HepG2 (cell line): ENCODE measurements around the gene RPL31. TPM values are rescaled to one million over a fixed set of nuclear protein-coding genes. Genes with fewer than 3 reads are reported as not detected.

Source experiments
- CHD4 ChIP-seq: fragments of 200-600 bp; sonication (generic); IDR thresholded peaks from 2 replicates; pipeline ENCODE4 v1.7.0; 2017; ENCODE audit warnings: mild to moderate bottlenecking, low read length, borderline replicate concordance
- TBX2 ChIP-seq: sonication (generic); formaldehyde crosslinking; IDR thresholded peaks from 2 replicates; pipeline ENCODE4 v1.5.0; 2020; ENCODE audit warnings: missing genetic modification reagents, mild to moderate bottlenecking, borderline replicate concordance
- TOPORS ChIP-seq: sonication (generic); formaldehyde crosslinking; IDR thresholded peaks from 2 replicates; pipeline ENCODE4 v1.8.0; 2023; ENCODE audit warnings: mild to moderate bottlenecking, missing genetic modification reagents
- XBP1 ChIP-seq: sonication (generic); formaldehyde crosslinking; IDR thresholded peaks from 2 replicates; pipeline ENCODE4 v1.5.0; 2020; ENCODE audit warnings: missing genetic modification reagents
- ZNF383 ChIP-seq: sonication (generic); formaldehyde crosslinking; IDR thresholded peaks from 2 replicates; pipeline ENCODE4 v1.4.0; 2020; ENCODE audit warnings: missing genetic modification reagents, mild to moderate bottlenecking, borderline replicate concordance
- ZNF44 ChIP-seq: sonication (generic); formaldehyde crosslinking; IDR thresholded peaks from 2 replicates; pipeline ENCODE4 v1.5.1; 2020; ENCODE audit warnings: mild to moderate bottlenecking, missing genetic modification reagents
- ZNF749 ChIP-seq: sonication (generic); formaldehyde crosslinking; IDR thresholded peaks from 2 replicates; pipeline ENCODE4 v1.8.0; 2022; ENCODE audit warnings: mild to moderate bottlenecking, missing genetic modification reagents, moderate library complexity, borderline replicate concordance
- ZNF879 ChIP-seq: sonication (generic); formaldehyde crosslinking; IDR thresholded peaks from 2 replicates; pipeline ENCODE4 v1.8.1; 2023; ENCODE audit warnings: missing genetic modification reagents
- ZSCAN20 ChIP-seq: sonication (generic); formaldehyde crosslinking; IDR thresholded peaks from 2 replicates; pipeline ENCODE4 v1.4.0; 2020; ENCODE audit warnings: missing genetic modification reagents, mild to moderate bottlenecking, borderline replicate concordance
- ZSCAN29 ChIP-seq: sonication (generic); formaldehyde crosslinking; conservative IDR thresholded peaks from 2 replicates; pipeline ENCODE4 v1.4.0; 2020; ENCODE audit warnings: mild to moderate bottlenecking, missing genetic modification reagents
- polyA plus RNA-seq, 8 experiments: library from polyadenylated mRNA; depleted of rRNA in 3 of 8; stranded (reverse) in 7 of 8; unstranded in 1 of 8; fragments of >200 nt; fragmentation: Illumina TruSeq in 4 of 8; extraction: Trizol in 4 of 8; gene quantifications; 2 replicates each; pipeline versions ENCODE4 v1.2.1 to v1.2.3, GENCODE V29; 2011 to 2016; ENCODE audit warnings: low read depth in 4 of 8, missing spikeins in 1 of 8, mixed read lengths in 1 of 8; ENCODE audit not compliant: insufficient read depth in 1 of 8
- total RNA-seq, 5 experiments: library from RNA; depleted of rRNA; stranded (reverse); fragments of >200 nt; fragmentation: Illumina TruSeq; extraction: Trizol; gene quantifications; 2 replicates each; pipeline ENCODE4 v1.2.3, GENCODE V29; 2016; ENCODE audit warnings: low read depth in 1 of 5
- TF ChIP-seq, protein P1 (sequence below): sonication (generic); formaldehyde crosslinking; IDR thresholded peaks from 2 replicates; pipeline ENCODE4 v1.4.0; 2020; ENCODE audit warnings: missing genetic modification reagents
- TF ChIP-seq, protein P2 (sequence below): sonication (generic); formaldehyde crosslinking; IDR thresholded peaks from 2 replicates; pipeline ENCODE4 v1.4.0; 2020; ENCODE audit warnings: missing genetic modification reagents; ENCODE audit errors: not compliant biosample characterization
- TF ChIP-seq, protein P3 (sequence below): sonication (generic); formaldehyde crosslinking; IDR thresholded peaks from 2 replicates; pipeline ENCODE4 v1.5.0; 2020; ENCODE audit warnings: mild to moderate bottlenecking, missing genetic modification reagents
- TF ChIP-seq, protein P4 (sequence below): IDR thresholded peaks from 2 replicates; pipeline ENCODE4 v1.6.1; 2016; ENCODE audit warnings: low read depth
- TF ChIP-seq, protein P5 (sequence below): sonication (generic); formaldehyde crosslinking; IDR thresholded peaks from 2 replicates; pipeline ENCODE4 v1.5.0; 2020; ENCODE audit warnings: missing genetic modification reagents
- TF ChIP-seq, protein P6 (sequence below): sonication (generic); formaldehyde crosslinking; IDR thresholded peaks from 2 replicates; pipeline ENCODE4 v1.8.1; 2023; ENCODE audit warnings: missing genetic modification reagents, inconsistent platforms, borderline replicate concordance

Gene RPL31
- total and polyA plus RNA-seq, 2 of the 13 experiments (the other 11 are each of a cell fraction or from before 2014, with no cell fraction given): 3,331 to 3,582 TPM

DNA sequence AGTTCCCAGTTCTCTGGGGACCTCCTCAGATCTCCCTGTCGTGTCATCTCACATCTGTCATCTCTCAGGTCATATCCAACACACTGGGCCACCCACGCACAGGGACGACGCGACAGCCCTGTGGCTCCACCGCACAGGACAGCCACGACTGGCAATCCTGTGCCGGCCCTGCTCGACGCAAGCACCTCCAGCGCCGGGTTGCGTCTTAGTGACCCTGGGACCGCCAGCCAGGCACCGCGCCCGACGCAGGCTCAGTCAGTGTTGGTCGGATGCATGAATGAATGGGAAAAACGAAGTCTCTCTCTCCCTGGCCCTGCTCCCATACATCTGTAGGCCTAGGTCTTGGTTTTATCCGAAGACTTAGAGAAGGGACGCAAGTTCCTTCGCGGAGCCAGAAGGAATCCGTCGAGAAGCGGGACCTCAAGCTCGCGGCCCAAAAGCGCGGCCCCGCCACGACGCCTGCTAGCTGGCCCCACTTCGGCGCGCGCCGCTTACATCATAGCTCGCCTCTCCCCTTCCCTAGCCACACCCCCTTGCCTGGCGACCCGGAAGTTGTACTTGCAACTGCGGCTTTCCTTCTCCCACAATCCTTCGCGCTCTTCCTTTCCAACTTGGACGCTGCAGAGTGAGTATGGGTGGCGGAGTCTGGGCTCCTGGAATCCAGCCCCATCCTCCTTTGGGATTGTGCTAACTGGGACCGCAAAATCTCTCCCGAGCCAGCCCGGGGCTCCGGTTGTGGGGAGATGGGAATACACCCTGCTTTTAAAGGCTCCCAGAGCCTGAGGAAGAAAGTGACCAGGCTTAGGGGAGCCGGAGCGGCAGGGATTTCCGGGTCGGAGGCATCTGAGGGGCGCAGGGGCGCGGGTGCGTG is at the start of gene RPL31 (continued):
- TF ChIP-seq, protein P1, sequence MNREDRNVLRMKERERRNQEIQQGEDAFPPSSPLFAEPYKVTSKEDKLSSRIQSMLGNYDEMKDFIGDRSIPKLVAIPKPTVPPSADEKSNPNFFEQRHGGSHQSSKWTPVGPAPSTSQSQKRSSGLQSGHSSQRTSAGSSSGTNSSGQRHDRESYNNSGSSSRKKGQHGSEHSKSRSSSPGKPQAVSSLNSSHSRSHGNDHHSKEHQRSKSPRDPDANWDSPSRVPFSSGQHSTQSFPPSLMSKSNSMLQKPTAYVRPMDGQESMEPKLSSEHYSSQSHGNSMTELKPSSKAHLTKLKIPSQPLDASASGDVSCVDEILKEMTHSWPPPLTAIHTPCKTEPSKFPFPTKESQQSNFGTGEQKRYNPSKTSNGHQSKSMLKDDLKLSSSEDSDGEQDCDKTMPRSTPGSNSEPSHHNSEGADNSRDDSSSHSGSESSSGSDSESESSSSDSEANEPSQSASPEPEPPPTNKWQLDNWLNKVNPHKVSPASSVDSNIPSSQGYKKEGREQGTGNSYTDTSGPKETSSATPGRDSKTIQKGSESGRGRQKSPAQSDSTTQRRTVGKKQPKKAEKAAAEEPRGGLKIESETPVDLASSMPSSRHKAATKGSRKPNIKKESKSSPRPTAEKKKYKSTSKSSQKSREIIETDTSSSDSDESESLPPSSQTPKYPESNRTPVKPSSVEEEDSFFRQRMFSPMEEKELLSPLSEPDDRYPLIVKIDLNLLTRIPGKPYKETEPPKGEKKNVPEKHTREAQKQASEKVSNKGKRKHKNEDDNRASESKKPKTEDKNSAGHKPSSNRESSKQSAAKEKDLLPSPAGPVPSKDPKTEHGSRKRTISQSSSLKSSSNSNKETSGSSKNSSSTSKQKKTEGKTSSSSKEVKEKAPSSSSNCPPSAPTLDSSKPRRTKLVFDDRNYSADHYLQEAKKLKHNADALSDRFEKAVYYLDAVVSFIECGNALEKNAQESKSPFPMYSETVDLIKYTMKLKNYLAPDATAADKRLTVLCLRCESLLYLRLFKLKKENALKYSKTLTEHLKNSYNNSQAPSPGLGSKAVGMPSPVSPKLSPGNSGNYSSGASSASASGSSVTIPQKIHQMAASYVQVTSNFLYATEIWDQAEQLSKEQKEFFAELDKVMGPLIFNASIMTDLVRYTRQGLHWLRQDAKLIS (CRISPR knock-in tag): peak; percentile 94
- TF ChIP-seq ZNF749 (peak; percentile 99), TOPORS (CRISPR knock-in tag) (peak; percentile 100), CHD4 (peak; percentile 57; the same call in 1 of the 2 replicates), XBP1 (CRISPR knock-in tag) (peak; percentile 95), ZNF383 (0 out of 2 replicates have a peak, but pooled peaks have one; percentile 19), TBX2 (CRISPR knock-in tag) (peak; percentile 99), ZSCAN20 (CRISPR knock-in tag) (peak; percentile 89; the same call in 1 of the 2 replicates), ZSCAN29 (CRISPR knock-in tag) (peak; percentile 90), ZNF879 (CRISPR knock-in tag) (peak; percentile 98; the same call in 1 of the 2 replicates), ZNF44 (CRISPR knock-in tag) (peak; percentile 96)
- TF ChIP-seq, protein P2, sequence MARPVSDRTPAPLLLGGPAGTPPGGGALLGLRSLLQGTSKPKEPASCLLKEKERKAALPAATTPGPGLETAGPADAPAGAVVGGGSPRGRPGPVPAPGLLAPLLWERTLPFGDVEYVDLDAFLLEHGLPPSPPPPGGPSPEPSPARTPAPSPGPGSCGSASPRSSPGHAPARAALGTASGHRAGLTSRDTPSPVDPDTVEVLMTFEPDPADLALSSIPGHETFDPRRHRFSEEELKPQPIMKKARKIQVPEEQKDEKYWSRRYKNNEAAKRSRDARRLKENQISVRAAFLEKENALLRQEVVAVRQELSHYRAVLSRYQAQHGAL (CRISPR knock-in tag): peak; percentile 80
- TF ChIP-seq, protein P3, sequence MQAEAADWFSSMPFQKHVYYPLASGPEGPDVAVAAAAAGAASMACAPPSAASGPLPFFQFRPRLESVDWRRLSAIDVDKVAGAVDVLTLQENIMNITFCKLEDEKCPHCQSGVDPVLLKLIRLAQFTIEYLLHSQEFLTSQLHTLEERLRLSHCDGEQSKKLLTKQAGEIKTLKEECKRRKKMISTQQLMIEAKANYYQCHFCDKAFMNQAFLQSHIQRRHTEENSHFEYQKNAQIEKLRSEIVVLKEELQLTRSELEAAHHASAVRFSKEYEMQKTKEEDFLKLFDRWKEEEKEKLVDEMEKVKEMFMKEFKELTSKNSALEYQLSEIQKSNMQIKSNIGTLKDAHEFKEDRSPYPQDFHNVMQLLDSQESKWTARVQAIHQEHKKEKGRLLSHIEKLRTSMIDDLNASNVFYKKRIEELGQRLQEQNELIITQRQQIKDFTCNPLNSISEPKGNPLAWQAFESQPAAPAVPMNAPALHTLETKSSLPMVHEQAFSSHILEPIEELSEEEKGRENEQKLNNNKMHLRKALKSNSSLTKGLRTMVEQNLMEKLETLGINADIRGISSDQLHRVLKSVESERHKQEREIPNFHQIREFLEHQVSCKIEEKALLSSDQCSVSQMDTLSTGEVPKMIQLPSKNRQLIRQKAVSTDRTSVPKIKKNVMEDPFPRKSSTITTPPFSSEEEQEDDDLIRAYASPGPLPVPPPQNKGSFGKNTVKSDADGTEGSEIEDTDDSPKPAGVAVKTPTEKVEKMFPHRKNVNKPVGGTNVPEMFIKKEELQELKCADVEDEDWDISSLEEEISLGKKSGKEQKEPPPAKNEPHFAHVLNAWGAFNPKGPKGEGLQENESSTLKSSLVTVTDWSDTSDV (CRISPR knock-in tag): peak; percentile 99
- TF ChIP-seq, protein P4, sequence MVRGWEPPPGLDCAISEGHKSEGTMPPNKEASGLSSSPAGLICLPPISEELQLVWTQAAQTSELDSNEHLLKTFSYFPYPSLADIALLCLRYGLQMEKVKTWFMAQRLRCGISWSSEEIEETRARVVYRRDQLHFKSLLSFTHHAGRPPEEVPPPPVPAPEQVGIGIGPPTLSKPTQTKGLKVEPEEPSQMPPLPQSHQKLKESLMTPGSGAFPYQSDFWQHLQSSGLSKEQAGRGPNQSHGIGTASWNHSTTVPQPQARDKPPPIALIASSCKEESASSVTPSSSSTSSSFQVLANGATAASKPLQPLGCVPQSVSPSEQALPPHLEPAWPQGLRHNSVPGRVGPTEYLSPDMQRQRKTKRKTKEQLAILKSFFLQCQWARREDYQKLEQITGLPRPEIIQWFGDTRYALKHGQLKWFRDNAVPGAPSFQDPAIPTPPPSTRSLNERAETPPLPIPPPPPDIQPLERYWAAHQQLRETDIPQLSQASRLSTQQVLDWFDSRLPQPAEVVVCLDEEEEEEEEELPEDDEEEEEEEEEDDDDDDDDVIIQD (CRISPR knock-in tag): peak; percentile 94
- TF ChIP-seq, protein P5, sequence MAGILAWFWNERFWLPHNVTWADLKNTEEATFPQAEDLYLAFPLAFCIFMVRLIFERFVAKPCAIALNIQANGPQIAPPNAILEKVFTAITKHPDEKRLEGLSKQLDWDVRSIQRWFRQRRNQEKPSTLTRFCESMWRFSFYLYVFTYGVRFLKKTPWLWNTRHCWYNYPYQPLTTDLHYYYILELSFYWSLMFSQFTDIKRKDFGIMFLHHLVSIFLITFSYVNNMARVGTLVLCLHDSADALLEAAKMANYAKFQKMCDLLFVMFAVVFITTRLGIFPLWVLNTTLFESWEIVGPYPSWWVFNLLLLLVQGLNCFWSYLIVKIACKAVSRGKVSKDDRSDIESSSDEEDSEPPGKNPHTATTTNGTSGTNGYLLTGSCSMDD: no peak; the same call in 1 of the 2 replicates
- TF ChIP-seq, protein P6, sequence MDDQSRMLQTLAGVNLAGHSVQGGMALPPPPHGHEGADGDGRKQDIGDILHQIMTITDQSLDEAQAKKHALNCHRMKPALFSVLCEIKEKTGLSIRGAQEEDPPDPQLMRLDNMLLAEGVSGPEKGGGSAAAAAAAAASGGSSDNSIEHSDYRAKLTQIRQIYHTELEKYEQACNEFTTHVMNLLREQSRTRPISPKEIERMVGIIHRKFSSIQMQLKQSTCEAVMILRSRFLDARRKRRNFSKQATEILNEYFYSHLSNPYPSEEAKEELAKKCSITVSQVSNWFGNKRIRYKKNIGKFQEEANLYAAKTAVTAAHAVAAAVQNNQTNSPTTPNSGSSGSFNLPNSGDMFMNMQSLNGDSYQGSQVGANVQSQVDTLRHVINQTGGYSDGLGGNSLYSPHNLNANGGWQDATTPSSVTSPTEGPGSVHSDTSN (CRISPR knock-in tag): peak; percentile 67; the same call in 1 of the 2 replicates
